Stomach (tissue), 9 donors: ENCODE measurements around the gene RRAD. TPM values are rescaled to one million over a fixed set of nuclear protein-coding genes. Genes with fewer than 3 reads are reported as not detected.
A peak's percentile ranks its signal among the peaks of the same experiment; 100 is the strongest.
"Not testable (repeated sequence)": the region's sequence is repeated elsewhere in the genome, so short reads cannot be mapped to it uniquely, and the experiment has no call there.

Experiments used
- DNase-seq, 2 donors: peaks; one replicate each; pipeline versions ENCODE4 v3.0.0 to v3.0.0-alpha.2; 2013 to 2019
- H3K27ac ChIP-seq, 5 donors: fragments of 200-600 bp in 4 of 5; sonication (generic) in 4 of 5; one replicate each; pipeline ENCODE4 v1.5.1; 2013 to 2019; ENCODE audit warnings: mild to moderate bottlenecking in 1 of 5, moderate library complexity in 1 of 5
- H3K27me3 ChIP-seq, 3 donors: fragments of 200-600 bp; sonication (generic); one replicate each; pipeline ENCODE4 v1.5.1; 2017 to 2019; ENCODE audit warnings: mixed run types in 1 of 3
- H3K36me3 ChIP-seq, 4 donors: fragments of 200-600 bp; sonication (generic); 1 replicate in 3 of 4; 2 replicates in 1 of 4; pipeline ENCODE4 v1.5.1; 2016 to 2019
- H3K4me1 ChIP-seq, 4 donors: fragments of 200-600 bp; sonication (generic); one replicate each; pipeline ENCODE4 v1.5.1; 2016 to 2019
- H3K4me3 ChIP-seq, 4 donors: fragments of 200-600 bp; sonication (generic) in 3 of 4; one replicate each; pipeline ENCODE4 v1.5.1; 2016 to 2019; ENCODE audit warnings: mild to moderate bottlenecking in 1 of 4
- H3K9me3 ChIP-seq, 4 donors: fragments of 200-600 bp; sonication (generic); one replicate each; pipeline ENCODE4 v1.5.1; 2016 to 2019
- EP300 ChIP-seq: sonication (generic); formaldehyde crosslinking; IDR thresholded peaks from one replicate; pipeline ENCODE4 v1.6.1; 2017; ENCODE audit warnings: antibody characterized with exemption
- POLR2A ChIP-seq, 4 donors: fragments of 450-650 bp; IDR thresholded peaks; one replicate each; pipeline ENCODE4 v1.6.1; 2016; ENCODE audit warnings: antibody characterized with exemption in 4 of 4, control low read depth in 2 of 4, mild to moderate bottlenecking in 1 of 4, moderate library complexity in 1 of 4
- POLR2AphosphoS5 ChIP-seq, 3 donors: sonication (generic); formaldehyde crosslinking; IDR thresholded peaks; one replicate each; pipeline ENCODE4 v1.6.1; 2016; ENCODE audit warnings: antibody characterized with exemption in 3 of 3
- WGBS, 5 donors: extraction: QIAGEN DNeasy Blood & Tissue Kit in 3 of 5; methylation state at CpG; one replicate each; pipeline versions ENCODE4 v1.1.5 to v1.1.7; 2013 to 2018; 5-methylcytosine and 5-hydroxymethylcytosine counted together
- intact Hi-C: fragments of 100-400 bp; cut with DNase I; formaldehyde crosslinking; loops from one replicate; pipeline ENCODE4 v1.15.1; 2023; ENCODE audit warnings: low total_unique reads
- polyA plus RNA-seq, 3 donors: library from polyadenylated mRNA; stranded (reverse); fragments of 200-250 nt; gene quantifications; one replicate each; pipeline ENCODE4 v1.2.3, GENCODE V29; 2013
- total RNA-seq, 5 donors: library from RNA; depleted of rRNA; stranded (reverse); fragments of >200 nt; gene quantifications; one replicate each; pipeline versions ENCODE4 v1.1.0 to v1.2.3, GENCODE V29; 2014 to 2016
- TF ChIP-seq, protein P1 (sequence below), 7 experiments: fragments of 450-650 bp in 4 of 7; fragments of 200-600 bp in 3 of 7; sonication (generic) in 3 of 7; IDR thresholded peaks; one replicate each; pipeline ENCODE4 v1.5.1; 2016 to 2019; ENCODE audit warnings: antibody characterized with exemption in 7 of 7, control low read depth in 2 of 7, mild to moderate bottlenecking in 1 of 7
- donor health status: healthy with polysubstance abuse.
- donor health status: Bipolar disorder and iron deficiency.
- donor health status: healthy.

The RRAD gene
- total and polyA plus RNA-seq, 8 donors: 1.0 to 39.7 (median 3.5) TPM

DNA sequence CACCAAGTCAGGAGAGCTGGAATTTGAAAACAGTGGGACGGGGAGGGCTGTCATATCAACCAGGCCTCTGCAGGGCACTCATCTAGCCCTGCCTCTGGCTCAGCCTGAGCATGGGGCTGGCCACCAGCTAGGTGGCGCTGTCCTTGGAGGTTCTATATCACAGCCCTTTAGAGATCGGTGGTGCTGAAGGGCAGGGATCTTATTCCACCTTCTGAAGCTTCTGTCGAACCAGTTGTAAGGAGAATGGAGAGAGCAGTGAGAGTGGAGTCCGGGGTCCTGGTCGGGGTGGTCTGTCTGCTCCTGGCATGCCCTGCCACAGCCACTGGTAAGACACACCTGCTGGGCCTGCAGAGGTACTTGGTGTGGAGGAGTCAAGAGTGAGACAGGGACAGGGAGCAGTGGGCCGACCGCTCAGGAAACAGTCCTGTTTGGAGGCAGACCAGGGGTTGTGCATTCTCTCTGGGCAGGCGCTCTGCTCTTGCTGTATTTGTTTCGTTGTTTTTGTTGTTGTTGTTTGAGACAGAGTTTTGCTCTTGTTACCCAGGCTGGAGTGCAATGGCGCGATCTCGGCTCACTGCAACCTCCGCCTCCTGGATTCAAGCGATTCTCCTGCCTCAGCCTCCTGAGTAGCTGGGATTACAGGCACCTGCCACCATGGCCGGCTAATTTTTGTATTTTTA lies 35.9 kb upstream of the RRAD start, which contains the start of gene CES3:
CES3 (plus strand) TSS at position 202 of the 680 bp plus-strand sequence; CDS start at position 244, 42 bp downstream.
- Histone ChIP-seq H3K27ac (peak within 1 kb of the TSS in 3 of 5 donors; percentile 15 to 72 (median 66)), H3K27me3 (peaks cover 0 to 16% (median 0%) of the 10 kb centered on the region in 3 donors), H3K9me3 (no peaks in the 10 kb centered on the region), H3K4me3 (peak within 1 kb of the TSS in 1 of 4 donors; percentile 1), H3K4me1 (peaks cover 0 to 26% (median 11%) of the 10 kb centered on the region in 4 donors), H3K36me3 (no peaks in the 10 kb centered on the region)
- 60 to 74% (median 71%) methylated on average over 14 to 16 of the region's 16 CpGs for WGBS, 5 donors
- TF ChIP-seq, protein P1, sequence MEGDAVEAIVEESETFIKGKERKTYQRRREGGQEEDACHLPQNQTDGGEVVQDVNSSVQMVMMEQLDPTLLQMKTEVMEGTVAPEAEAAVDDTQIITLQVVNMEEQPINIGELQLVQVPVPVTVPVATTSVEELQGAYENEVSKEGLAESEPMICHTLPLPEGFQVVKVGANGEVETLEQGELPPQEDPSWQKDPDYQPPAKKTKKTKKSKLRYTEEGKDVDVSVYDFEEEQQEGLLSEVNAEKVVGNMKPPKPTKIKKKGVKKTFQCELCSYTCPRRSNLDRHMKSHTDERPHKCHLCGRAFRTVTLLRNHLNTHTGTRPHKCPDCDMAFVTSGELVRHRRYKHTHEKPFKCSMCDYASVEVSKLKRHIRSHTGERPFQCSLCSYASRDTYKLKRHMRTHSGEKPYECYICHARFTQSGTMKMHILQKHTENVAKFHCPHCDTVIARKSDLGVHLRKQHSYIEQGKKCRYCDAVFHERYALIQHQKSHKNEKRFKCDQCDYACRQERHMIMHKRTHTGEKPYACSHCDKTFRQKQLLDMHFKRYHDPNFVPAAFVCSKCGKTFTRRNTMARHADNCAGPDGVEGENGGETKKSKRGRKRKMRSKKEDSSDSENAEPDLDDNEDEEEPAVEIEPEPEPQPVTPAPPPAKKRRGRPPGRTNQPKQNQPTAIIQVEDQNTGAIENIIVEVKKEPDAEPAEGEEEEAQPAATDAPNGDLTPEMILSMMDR (IDR thresholded peaks at IDR 0.05): peak in 5 of 7 experiments; percentile 21 to 67 (median 48)
- TF ChIP-seq POLR2A (IDR thresholded peaks at IDR 0.05) (no peak), EP300 (no peak), POLR2AphosphoS5 (IDR thresholded peaks at IDR 0.05) (peak in 1 of 3 donors; percentile 17)
- peak; percentile 71 to 84 for DNase-seq
- intact Hi-C loops: no loop called here

DNA sequence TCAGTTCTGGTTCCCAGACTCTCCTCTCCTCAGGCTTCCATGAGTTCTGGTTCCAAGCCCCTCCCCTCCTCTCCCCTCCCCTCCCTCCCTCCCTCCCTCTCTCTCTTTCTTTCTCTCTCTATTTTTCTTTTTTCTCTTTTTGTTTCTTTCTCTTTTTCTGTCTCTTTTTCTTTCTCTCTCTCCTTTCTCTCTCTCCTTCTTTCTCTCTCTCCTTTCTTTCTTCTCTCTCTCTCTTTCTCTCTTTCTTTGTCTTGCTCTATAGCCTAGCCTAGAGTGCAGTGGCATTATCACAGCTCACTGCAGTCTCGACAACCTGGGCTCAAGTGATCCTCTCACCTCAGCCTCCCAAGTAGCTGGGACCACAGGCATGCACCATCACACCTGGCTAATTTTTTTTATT lies 34.9 kb upstream of the RRAD start:
- Histone ChIP-seq H3K4me1 (peaks cover 0 to 26% (median 11%) of the 10 kb centered on the region in 4 donors), H3K27me3 (peaks cover 0 to 16% (median 0%) of the 10 kb centered on the region in 3 donors), H3K36me3 (no peaks in the 10 kb centered on the region), H3K9me3 (no peaks in the 10 kb centered on the region), H3K27ac (no peak overlapping the region), H3K4me3 (no peak overlapping the region)
- no peak for TF ChIP-seq EP300
- intact Hi-C loops: no loop called here
- WGBS, 5 donors: 88 to 98% (median 96%) methylated on average over 1 of the region's 1 CpG
- no peak for DNase-seq

DNA sequence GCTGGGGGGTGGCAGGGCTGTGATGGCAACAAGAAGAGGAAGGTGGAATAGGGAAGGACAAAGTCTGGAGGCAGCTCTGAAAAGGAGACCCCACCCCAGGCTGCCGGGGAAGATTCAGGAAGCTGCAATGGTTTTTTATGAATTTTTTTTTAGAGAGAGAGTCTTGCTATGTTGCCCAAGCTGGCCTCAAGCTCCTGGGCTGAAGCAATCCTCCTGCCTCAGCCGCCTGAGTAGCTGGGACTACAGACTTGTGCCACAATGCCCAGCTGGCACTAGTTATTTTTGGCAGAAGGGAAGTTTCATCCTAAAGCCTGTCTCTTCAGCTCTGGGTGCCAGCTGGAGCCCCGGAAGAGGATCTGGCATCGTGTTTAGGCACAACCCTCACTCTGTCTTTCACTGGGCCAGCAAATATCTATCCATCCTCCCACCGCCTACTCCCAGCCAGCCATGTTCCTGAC lies 34.4 kb upstream of the RRAD start:
- peaks cover 0 to 10% (median 0%) of the 10 kb centered on the region in 3 donors for H3K27me3 ChIP-seq
- intact Hi-C loops: no loop called here
- H3K36me3 ChIP-seq: no peaks in the 10 kb centered on the region
- H3K4me3 ChIP-seq: no peak overlapping the region
- TF ChIP-seq EP300 (no peak), POLR2AphosphoS5 (IDR thresholded peaks at IDR 0.05) (no peak), POLR2A (IDR thresholded peaks at IDR 0.05) (no peak)
- TF ChIP-seq, protein P1 (IDR thresholded peaks at IDR 0.05): no peak
- H3K4me1 ChIP-seq: peaks cover 0 to 26% (median 11%) of the 10 kb centered on the region in 4 donors
- H3K9me3 ChIP-seq: no peaks in the 10 kb centered on the region
- no peak overlapping the region for H3K27ac ChIP-seq
- 66 to 81% (median 70%) methylated on average over 5 of the region's 5 CpGs for WGBS, 5 donors
- no peak for DNase-seq

DNA sequence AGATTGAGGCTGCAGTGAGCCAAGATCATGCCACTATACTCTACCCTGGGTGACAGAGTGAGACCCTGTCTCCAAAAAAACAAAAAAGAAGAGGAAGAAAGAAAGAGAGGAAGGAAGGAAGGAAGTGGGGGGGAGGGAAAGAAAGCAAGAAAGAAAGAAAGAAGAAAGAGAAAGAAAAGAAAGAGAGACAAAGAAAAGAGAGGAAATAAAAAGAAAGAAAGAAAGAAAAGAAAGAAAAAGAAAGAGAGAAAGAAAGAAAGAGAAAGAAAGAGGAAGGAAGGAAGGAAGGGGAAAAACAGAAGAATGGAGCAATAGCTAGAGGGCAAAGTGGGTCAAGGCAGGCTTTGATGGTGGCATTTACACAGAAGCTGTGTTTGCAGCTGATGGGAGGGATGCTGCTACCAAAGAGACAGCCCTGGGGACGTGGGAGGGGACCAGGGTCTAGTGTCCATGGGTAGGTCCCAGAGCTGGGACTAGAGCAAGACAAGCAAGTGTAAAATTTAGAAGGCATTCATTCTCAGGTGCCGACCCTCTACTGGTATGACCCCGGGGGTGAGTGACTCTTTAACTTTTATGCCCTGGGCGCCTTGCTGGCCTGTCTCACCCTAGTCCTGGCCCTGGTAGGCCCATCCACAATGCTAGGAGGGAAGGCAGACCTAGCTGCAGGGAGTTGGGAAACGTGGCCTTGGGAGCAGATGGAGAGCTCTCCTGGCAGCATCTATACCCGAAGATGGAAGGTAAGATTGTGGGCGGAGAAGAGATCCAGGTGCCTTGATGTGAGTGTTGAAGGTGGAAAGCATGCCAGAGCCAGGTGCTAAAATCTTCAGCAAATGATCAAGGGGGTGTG lies 33.7 kb upstream of the RRAD start:
- H3K27ac ChIP-seq: no peak overlapping the region
- H3K4me1 ChIP-seq: peaks cover 0 to 26% (median 11%) of the 10 kb centered on the region in 4 donors
- H3K4me3 ChIP-seq: no peak overlapping the region
- intact Hi-C loops: no loop called here
- H3K36me3 ChIP-seq: no peaks in the 10 kb centered on the region
- WGBS, 5 donors: 70 to 78% (median 76%) methylated on average over 7 of the region's 7 CpGs
- TF ChIP-seq EP300 (no peak), POLR2AphosphoS5 (IDR thresholded peaks at IDR 0.05) (no peak), POLR2A (IDR thresholded peaks at IDR 0.05) (no peak)
- TF ChIP-seq, protein P1 (IDR thresholded peaks at IDR 0.05): no peak
- H3K9me3 ChIP-seq: no peaks in the 10 kb centered on the region
- H3K27me3 ChIP-seq: peaks cover 0 to 4% (median 0%) of the 10 kb centered on the region in 3 donors
- DNase-seq: no peak

DNA sequence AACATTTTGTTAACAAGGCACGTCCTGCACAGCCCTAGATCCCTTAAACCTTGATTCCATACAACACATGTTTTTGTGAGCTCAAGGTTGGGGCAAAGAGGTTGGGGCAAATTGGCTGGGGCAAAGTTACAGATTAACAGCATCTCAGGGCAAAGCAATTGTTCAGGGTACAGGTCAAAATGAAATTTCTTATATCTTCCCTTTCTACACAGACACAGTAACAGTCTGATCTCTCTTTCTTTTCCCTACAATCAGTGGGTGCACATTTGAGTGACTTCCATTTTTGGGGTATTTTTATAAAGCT lies 30.8 kb upstream of the RRAD start:
- H3K27ac ChIP-seq, H3K9me3 ChIP-seq, H3K4me1 ChIP-seq, DNase-seq, intact Hi-C loops, H3K4me3 ChIP-seq, H3K36me3 ChIP-seq, H3K27me3 ChIP-seq: not testable (repeated sequence)
- 38 to 78% (median 69%) methylated on average over 1 of the region's 1 CpG for WGBS, 5 donors

DNA sequence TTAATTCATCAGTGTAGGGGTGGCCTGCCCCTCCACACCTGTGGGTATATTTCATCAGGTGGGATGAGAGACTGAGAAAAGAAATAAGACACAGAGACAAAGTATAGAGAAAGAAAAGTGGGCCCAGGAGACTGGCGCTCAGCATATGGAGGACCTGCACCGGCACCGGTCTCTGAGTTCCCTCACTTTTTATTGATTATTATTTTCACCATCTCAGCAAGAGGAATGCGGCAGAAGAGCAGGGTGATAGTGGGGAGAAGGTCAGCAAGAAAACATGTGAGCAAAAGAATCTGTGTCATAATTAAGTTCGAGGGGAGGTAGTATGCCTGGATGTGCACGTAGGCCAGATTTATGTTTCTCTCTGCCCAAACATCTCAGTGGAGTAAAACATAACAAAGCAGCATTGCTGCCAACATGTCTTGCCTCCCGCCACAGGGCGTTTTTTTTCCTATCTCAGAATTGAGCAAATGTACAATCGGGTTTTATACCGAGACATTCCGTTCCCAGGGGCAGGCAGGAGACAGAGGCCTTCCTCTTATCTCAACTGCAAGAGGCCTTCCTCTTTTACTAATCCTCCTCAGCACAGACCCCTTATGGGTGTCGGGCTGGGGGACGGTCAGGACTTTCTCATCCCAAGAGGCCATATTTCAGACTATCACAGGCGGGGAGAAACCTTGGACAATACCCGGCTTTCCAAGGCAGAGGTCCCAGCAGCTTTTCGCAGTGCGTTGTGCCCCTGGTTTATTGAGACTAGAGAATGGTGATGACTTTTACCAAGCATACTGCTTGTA lies 30.2 kb upstream of the RRAD start:
- H3K4me3 ChIP-seq, intact Hi-C loops, H3K4me1 ChIP-seq, H3K27me3 ChIP-seq, DNase-seq, H3K36me3 ChIP-seq, H3K27ac ChIP-seq, H3K9me3 ChIP-seq: not testable (repeated sequence)
- WGBS, 5 donors: 67 to 80% (median 72%) methylated on average over 16 to 17 of the region's 17 CpGs
